Amygdala (tissue), 56 donors: ENCODE results near the gene GCSH.
"Not testable (repeated sequence)": the region's sequence is repeated elsewhere in the genome, so short reads cannot be mapped to it uniquely, and the experiment has no call there.

Source experiments
- DNase-seq, 56 donors: peaks; one replicate each; lab custom pipeline; 2025; lab: John Stamatoyannopoulos, UW

Gene GCSH

GRCh38 chr16:81095953-81096714 lies at the start of gene GCSH:
GCSH (minus strand) TSS chr16:81096395; CDS start chr16:81096278, 117 bp downstream.
- DNase-seq = peak; percentile 79 to 100 (median 99)

- no peak for DNase-seq
Measured at GRCh38 chr16:81143921-81144471, 47.8 kb upstream of the GCSH start.

GRCh38 chr16:81142864-81143263 lies 46.7 kb upstream of the GCSH start:
- DNase-seq = no peak

- no peak for DNase-seq
Measured at GRCh38 chr16:81140930-81141780, 45.0 kb upstream of the GCSH start.

- DNase-seq = no peak
Measured at GRCh38 chr16:81138831-81139557, 42.8 kb upstream of the GCSH start.

DNA sequence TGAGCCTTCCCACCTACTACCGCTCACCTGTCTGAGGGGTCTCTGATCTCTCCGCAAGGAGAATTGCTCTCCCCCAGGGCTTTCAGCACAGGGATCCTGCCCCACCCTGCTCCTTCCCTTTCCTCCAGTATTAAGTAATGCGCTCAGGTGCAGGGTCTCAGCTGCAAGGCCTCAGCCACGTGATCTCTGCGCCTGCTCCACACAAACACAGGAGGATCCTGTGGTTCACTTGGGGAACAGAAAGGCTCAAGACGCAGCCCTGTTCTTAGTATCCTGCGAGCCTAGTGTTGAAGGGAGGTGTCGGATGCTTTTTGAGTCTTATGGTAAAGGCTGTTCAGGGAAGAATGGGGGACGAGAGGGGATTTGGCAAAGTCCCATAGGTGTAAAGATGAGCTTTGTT lies 41.6 kb upstream of the GCSH start:
- no peak for DNase-seq

DNA sequence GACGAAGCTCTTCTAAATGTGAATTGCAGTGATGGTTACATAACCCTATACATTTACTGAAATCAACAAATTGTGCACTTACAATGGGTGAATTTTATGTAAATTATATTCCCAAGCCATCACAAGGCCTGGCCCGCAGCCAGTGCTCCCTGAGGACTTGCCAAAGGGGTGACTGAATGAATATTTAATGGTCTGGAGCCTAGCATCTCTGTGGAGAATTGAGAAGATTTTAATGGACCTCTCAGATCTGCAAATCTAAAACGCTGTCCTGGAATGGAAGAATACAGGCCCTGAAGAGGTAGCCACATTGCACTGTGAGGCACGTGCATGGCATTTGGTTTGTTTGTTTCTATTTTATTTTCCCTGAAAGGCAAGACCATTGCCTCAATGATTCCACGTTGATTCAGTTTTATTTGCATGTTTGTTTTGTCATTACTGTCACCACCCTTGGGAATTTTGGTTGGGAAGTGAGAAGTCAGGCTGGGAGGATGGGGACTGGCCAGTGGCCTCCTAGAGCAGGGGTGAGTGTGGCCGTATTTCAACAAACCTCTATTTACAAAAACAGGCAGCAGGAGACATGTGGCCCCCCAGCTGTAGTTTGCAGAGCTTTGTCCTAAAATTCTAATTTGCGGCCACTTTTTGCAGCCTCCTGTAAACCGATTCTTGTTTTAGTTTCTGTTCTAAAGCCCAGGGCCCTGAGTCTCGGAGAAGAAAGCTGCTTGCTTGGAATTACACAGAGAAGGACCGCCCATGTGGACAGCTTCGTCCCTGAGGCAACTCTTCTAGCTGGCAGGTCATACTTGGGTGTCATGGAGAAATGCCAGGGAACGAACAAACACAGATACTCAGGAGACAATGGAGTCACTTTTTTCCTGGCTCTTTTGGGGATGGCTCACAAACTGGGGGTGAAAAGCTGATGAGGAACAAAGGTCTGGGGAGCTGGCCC lies 40.5 kb upstream of the GCSH start:
- DNase-seq = peak in 48 of 56 donors; percentile 4 to 89 (median 32)

GRCh38 chr16:81130126-81130525 lies 33.9 kb upstream of the GCSH start:
- DNase-seq = no peak

DNA sequence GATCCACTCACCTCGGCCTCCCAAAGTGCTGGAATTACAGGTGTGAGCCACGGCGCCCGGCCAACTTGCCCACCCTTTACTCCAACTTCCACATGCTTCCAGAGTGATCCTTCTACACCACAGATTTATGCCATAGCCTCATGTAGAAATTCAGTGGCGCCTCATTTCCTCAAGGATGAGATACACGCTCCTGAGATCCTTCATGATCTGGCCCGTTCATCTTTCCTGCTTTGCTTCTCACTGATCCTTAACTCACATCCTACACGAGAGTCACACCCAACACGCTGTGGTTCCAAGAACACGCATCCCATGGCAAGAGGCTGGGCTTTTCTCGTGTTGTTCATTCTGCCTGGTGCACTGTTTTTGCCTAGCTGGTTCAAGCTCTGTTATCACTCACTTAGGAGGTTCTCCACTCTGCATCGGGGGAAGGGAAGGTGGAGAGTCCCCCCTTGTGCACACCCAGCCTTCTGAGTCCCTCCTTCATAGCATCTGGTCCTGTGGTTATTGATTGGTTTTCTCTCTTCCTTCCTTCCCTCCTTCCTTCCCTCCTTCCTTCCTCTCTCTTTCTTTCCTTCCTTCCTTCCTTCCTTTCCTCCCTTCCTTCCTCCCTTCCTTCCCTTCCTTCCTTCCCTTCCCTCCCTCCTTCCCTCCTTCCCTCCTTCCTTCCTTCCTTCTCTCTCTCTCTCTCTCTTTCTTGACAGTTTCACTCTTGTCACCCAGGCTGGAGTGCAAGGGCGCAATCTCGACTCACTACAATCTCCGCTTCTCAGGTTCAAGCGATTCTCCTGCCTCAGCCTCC lies 32.7 kb upstream of the GCSH start:
- no peak for DNase-seq

DNA sequence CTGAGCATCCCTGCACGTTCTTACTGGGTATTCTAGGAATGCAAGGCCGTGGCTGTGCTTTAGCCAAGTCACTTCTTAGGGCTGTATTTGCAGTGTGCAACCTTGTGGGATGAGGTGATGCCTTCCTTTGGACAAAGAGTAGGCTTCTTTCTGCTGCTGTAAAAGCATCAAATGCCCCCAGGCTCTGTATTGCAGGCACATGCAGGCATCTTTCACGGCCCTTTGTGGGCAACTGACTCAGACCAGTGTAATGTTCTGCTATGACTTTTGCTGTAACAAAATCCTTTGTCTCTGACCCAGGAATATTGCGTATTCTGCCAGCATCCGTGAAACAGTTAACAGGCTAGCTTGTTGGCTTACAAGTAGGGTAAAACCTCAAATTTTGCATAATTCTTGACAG lies 30.9 kb upstream of the GCSH start:
- no peak for DNase-seq

- no peak for DNase-seq
Measured at GRCh38 chr16:81123092-81123852, 27.1 kb upstream of the GCSH start.

DNA sequence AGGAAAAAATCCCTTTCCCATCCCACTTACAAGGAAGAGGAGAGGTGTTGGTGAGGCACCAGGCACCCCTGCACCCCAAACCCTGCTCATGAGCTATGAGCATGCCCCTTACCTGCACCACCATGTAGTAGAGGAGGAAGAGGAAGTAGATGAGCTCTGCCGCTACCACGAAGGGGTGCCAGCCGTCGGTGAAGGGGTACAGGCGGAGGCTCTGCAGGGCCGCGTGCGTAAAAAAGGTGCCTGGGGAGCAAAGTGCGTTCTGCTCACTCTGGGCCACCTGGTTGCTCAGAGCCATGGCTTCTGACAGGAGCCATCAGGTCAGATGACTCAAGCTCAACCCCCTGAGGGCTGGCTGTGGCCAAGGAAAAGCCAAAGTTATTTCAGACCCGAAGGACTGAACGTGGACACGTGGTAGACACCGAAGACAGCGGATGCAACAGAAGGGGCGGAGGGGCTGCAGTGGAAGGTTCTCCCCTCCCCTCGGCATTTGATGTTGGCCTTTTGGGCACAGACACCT lies 25.3 kb upstream of the GCSH start:
- DNase-seq = no peak

GRCh38 chr16:81117436-81117835 lies 21.2 kb upstream of the GCSH start:
- no peak for DNase-seq

- DNase-seq = no peak
Measured at GRCh38 chr16:81116285-81116684, 20.1 kb upstream of the GCSH start.

- DNase-seq = no peak
Measured at GRCh38 chr16:81112453-81112852, 16.3 kb upstream of the GCSH start.

DNA sequence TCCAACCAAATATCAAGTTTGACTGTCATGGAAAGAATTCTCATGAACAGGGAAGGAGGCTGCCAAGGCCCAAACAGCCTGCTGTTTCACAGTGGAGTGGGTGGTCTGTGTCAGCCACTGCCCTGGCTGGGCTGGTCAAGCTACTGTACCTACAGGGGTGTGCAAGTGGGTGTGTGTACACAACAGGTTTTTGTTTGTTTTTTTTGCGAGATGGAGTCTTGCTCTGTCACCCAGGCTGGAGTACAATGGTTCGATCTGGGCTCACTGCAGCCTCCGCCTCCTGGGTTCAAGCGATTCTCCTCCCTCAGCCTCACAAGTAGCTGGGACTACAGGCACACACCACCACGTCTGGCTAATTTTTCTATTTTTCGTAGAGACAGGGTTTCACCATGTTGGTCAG lies 13.1 kb upstream of the GCSH start:
- DNase-seq = not testable (repeated sequence)

GRCh38 chr16:81107511-81107910 lies 11.3 kb upstream of the GCSH start:
- peak in 4 of 56 donors; percentile 1 to 13 (median 6) for DNase-seq
